GM12891 (cell line): ENCODE measurements around the gene HOXC5.
"Not testable (repeated sequence)": the region's sequence is repeated elsewhere in the genome, so short reads cannot be mapped to it uniquely, and the experiment has no call there.

Experiments used
- DNase-seq: peaks from one replicate; pipeline ENCODE4 v3.0.0; 2011; ENCODE audit warnings: low spot score; ENCODE audit not compliant: insufficient read length
- FAIRE-seq: peaks from 2 replicates; lab custom pipeline; 2011; peaks lifted over from hg19 to GRCh38; lab: Jason Lieb, UNC
- PAX5 ChIP-seq: IDR thresholded peaks from 2 replicates; pipeline ENCODE4 v1.6.1; 2011; ENCODE audit warnings: low read length, moderate library complexity, mild to moderate bottlenecking; ENCODE audit not compliant: insufficient read depth, severe bottlenecking
- POLR2A ChIP-seq: IDR thresholded peaks from 2 replicates; pipeline ENCODE4 v1.6.1; 2011; ENCODE audit warnings: low read depth, low read length, control low read depth
- POLR2AphosphoS5 ChIP-seq: IDR thresholded peaks from 2 replicates; pipeline ENCODE4 v1.6.1; 2011; ENCODE audit warnings: low read depth, low read length, control low read depth
- POU2F2 ChIP-seq: IDR thresholded peaks from 2 replicates; pipeline ENCODE4 v1.6.1; 2011; ENCODE audit warnings: low read depth, mild to moderate bottlenecking, control low read depth, low read length, moderate library complexity
- SPI1 ChIP-seq: IDR thresholded peaks from 2 replicates; pipeline ENCODE4 v1.6.1; 2011; ENCODE audit warnings: low read depth, low read length, control low read depth
- TAF1 ChIP-seq: IDR thresholded peaks from 2 replicates; pipeline ENCODE4 v1.6.1; 2011; ENCODE audit warnings: low read depth, low read length, control low read depth

HOXC5 gene

DNA sequence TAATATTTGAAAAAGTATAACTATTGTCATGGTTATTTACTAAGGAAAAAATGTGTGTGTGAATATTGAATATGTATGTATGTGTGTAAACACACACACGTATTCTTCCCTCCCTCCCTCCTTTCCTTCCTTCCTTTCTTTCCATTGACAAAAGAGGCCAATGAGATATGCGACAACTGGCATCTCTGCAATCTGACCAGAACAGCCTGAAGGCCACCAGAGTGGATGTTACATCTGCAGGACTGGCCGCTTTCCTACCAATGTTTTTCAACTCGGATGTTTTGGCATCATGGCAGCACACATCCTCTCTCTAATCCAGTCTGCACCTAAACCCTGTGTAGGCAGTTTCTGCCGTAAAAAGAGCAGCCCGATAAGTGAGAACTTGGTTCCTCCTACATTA lies 41.5 kb downstream of the HOXC5 start:
- no peak for DNase-seq
- no peak for FAIRE-seq
- TF ChIP-seq POU2F2 = no peak
- TF ChIP-seq POLR2A = no peak
- no peak for TF ChIP-seq SPI1

GRCh38 chr12:54075409-54075808 lies 42.6 kb downstream of the HOXC5 start:
- FAIRE-seq = no peak
- DNase-seq = no peak
- TF ChIP-seq POLR2A (no peak), PAX5 (no peak), POU2F2 (no peak), POLR2AphosphoS5 (no peak), TAF1 (no peak)

DNA sequence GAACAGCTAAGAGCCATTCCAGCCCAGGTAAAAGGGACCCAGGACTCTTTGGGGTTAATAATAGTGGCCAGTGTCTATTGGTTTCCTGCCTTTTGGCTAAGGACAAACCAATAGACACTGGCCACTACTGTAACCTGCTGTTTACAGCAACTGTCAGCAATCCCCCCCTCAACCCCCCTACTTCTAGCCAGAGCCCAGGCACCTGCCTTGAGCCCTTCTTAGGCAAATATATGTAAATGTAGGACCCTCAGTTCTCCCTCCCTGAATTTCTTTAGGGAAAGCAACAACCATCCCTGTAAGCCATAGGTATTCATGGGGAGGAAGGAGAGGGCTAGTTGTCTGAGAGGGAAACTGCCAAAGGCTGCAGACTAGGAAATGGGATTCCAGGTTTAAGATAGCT lies 43.1 kb downstream of the HOXC5 start:
- no peak for DNase-seq
- FAIRE-seq = no peak

GRCh38 chr12:54077843-54078242 lies 45.0 kb downstream of the HOXC5 start:
- not testable (repeated sequence) for DNase-seq, FAIRE-seq

More for the DNA sequence above, 43.1 kb downstream of the HOXC5 start:
- TF ChIP-seq PAX5 (no peak), POLR2A (no peak), POU2F2 (no peak)

GRCh38 chr12:54079115-54079514 lies 46.3 kb downstream of the HOXC5 start:
- not testable (repeated sequence) for FAIRE-seq, DNase-seq

- not testable (repeated sequence) for DNase-seq, FAIRE-seq
These were observed 47.4 kb downstream of the HOXC5 start for GRCh38 chr12:54080008-54080924.

GRCh38 chr12:54081053-54081514 lies 48.2 kb downstream of the HOXC5 start:
- not testable (repeated sequence) for FAIRE-seq, DNase-seq

- DNase-seq, FAIRE-seq: not testable (repeated sequence)
These were observed 48.9 kb downstream of the HOXC5 start for GRCh38 chr12:54081581-54082396.

DNA sequence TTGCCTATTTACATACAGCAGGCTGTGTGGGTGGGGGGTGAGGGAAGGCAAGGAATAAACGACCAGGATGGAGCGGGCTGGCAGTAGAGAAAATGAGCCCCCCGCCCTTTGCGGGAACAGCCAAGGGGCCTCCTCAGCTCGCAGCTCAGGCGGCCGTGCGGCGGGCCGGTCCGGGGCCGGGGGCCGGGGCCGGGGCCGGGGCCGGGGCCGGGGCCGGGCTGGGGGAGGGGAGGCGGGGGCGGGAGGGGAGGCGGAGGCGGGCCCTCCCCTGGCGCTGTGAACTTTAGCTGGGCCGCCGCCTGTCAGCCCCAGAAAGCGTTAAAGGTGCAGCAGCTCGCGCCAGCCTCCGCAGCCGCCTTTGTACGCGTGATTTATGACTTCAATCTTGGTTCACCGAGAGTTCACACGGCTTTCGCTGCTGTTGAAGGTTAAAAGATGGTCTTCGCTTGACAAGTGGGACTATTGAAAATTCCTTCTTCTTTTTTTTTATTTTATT lies 49.6 kb downstream of the HOXC5 start:
- no peak for DNase-seq
- no peak for TF ChIP-seq POLR2A
- no peak for TF ChIP-seq TAF1
- TF ChIP-seq POU2F2 = no peak
- TF ChIP-seq SPI1 = no peak
- TF ChIP-seq PAX5 = no peak
- no peak for TF ChIP-seq POLR2AphosphoS5
- FAIRE-seq = no peak
